NCI-H146 treated with DMSO at 0.1 percent for 48 hours (cell line): ENCODE results near the gene CP.

Experiments used
- DNase-seq: peaks from one replicate; lab custom pipeline; 2025; ENCODE audit not compliant: unreplicated experiment; lab: John Stamatoyannopoulos, UW

Gene CP

GRCh38 chr3:149128821-149129220 is 92.8 kb downstream of the CP start:
- DNase-seq, result no peak

GRCh38 chr3:149122721-149123578 is 98.7 kb downstream of the CP start:
- DNase-seq, result no peak
